ENCODE measurements around the gene SETD3. TPM values are rescaled to one million over a fixed set of nuclear protein-coding genes. Genes with fewer than 3 reads are reported as not detected.

Gene SETD3
- 119 TPM for total RNA-seq

DNA sequence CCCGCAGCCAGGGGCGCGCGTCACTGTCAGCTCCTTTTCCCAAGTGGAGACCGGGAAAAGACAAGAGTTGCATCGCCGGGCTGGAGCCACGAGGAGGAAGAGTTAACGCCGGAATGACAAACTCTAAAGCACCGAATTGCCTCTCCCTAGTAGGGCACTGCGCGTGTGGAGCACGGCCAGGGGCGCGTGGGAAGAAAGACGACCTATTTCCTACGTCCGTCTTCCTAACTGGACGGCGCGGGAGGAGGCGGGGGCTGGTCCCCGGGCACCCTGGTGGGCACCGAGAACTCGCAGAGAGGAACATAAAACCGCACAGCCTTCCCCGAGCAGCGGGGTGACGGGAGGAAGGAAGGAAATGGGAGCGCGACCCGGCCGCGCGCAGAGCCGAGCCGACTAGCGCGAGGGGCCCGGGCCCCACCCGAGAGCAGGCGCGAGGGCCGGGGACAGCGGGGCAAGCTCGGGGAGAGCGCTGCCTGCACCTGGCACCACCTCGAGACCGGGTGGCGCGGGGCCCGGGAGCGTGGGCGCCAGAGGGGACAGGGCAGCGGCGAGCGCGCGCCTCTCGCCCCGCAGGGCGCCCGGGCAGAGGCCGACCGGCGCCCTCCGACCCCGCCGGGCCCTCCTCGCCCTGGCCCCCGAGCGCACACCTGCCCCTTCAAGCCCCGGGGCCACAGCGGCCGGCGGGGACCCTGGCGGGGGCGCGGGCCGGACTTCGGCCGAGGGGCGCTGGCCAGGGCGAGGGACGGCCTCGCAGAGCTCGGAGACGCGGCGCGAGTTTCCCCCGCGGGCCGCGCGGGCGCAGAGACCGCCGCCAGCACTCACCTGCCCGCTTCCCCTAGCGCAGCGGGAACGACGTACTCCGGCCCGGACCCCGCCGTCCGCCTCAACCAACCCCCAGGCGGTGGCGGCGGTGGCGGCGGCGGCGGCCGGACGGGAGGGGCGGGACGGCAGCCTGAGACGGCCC is at the start of gene SETD3:
Gene SETD3, minus strand, starts transcription at position 954 of the 964 bp plus-strand sequence. CDS start 15,054 bp downstream, outside the sequence.
- peak; percentile 61 for DNase-seq

DNA sequence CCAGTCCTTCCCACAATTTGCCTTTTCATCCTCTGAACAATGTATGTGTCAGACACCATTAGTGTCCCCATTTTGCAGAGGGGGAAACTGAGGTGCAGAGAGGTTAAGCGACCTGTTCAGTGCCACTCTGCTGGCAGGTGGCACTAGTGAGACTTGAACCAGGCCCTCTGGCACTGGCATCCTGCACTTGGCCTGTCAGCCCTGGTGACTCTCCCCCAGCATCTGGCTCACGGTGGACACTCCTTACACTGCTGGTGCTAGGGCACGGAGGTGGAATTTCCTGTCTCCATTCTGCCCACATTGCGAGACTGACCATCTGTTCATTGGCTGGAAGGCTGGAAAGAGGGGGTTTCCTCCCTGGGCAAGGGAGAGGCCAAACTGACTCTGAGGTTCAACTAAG is 49.2 kb upstream of the SETD3 start:
- no peak for DNase-seq

GRCh38 chr14:99527427-99528076 is 46.9 kb upstream of the SETD3 start:
- no peak for DNase-seq

- DNase-seq, result no peak
Observed at GRCh38 chr14:99527026-99527425, 46.4 kb upstream of the SETD3 start.

- DNase-seq, result no peak
Observed at GRCh38 chr14:99525699-99526080, 45.0 kb upstream of the SETD3 start.

DNA sequence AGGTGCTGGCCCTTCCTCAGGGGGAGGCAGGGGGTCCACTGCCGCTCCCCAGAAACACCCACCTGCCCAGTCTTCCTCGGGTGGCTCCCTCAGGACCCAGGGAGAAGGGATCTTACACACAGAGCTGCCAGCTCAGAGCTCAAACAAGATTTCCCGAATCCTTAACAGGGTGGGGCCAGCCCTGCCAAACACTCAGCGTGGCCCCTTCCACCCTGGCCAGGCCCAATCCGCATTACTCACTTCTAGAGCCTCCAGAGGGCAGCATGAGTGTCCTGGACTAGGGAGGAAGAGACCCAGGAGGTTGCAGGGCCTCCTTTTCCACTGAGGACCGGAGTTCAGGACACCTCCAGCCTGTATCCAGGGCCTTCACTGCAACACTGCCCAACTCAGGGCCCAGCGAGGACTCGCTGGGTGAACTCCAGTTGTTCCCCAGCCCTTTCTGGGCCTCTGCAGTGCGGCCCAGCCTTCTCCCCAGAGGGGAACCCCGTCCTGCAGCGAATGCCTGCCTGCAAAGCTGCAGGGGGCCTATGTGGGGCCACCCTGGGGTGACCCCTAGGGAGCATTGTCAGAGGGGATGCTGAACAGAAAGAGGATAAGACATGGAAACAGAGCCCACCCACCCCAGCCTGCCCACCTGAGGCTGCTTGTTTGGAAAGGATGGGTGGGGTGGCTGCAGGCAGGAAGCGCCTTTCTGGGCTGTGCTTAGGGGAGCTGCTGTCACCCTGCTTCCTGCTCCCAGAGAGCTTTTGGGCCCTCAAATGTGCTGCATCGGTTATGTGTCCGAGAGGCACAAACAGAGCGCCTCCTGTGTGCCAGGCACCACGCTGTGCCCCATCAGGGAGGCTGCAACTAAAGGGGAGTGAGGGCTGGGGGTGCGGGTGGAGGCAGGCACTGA is 44.4 kb upstream of the SETD3 start:
- DNase-seq, result peak; percentile 29

DNA sequence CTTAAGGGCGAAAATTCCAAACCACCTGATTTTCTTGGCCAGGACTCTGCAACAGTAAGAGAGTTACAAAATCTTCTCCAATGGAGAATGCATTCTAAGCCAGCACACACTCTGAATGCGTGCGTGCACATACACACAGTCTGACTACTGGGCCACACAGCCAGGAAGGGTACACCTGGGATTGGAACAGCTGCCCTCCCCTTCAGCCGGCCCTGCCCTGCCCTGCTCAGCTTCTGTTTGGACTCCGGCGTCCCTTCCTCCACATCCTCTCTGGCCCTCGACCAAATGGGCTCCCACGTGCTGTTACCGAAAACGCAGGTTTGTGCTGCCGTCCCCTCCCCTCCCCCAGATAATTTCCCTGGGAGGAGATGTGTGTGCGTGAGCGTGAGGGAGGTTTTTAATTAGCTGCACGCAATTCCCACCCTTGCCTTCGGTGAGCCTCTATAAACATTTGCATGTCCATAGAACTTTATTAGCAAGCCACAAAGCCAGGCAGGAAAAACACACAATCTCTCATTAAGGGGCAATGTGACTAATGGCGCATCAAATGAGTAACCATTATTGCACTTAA is 43.5 kb upstream of the SETD3 start:
- no peak for DNase-seq

DNA sequence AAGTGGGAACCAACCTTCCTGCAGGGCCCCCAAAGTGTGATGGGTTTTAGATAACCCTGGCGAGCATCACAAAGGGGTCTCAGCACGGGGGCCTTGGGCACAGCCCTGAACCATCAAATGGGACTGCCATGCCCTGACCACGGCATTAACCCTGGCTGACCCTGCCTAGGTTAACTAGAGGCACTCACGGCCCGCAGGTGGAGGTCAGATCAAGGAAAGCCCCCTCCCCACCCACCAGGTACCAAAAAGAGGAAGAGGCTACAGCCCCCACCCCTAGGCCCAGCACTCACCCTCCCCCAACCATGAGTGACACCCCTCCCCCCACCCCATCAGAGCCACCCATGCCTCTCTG is 43.0 kb upstream of the SETD3 start:
- DNase-seq, result no peak

GRCh38 chr14:99522934-99523703 is 42.5 kb upstream of the SETD3 start:
- no peak for DNase-seq

GRCh38 chr14:99522457-99522891 is 41.8 kb upstream of the SETD3 start:
- DNase-seq, result no peak

GRCh38 chr14:99522025-99522401 is 41.4 kb upstream of the SETD3 start:
- DNase-seq, result no peak

- DNase-seq, result no peak
Observed at GRCh38 chr14:99521176-99522024, 40.7 kb upstream of the SETD3 start.

DNA sequence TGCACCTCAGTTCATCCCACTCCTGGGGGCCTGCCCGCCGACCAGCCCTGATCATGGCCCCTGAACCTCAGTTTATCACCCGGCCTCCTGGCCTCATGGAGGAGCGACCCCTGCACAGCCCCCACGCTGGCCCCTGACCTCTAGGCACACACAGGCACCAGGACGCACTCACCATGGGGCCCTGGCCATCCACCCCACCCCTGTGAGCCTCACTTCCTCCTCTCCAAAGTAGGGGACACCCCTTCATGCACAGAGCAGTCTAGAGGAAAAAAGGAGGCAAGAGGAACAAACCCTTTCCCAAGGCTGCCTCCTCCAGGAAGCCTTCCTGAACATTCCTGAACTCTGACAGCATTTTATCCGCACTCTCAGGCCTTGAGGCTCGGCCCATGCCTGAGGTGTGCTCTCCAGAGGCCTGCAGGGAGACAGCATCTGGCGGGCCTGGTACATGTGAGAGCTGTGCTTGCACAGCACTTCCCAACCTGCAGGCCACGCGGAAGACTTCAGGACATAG is 40.0 kb upstream of the SETD3 start:
- no peak for DNase-seq

GRCh38 chr14:99519931-99520421 is 39.3 kb upstream of the SETD3 start:
- DNase-seq, result no peak

GRCh38 chr14:99519347-99519881 is 38.8 kb upstream of the SETD3 start:
- DNase-seq, result no peak

GRCh38 chr14:99518441-99519346 is 38.0 kb upstream of the SETD3 start:
- peak; percentile 71 for DNase-seq

DNA sequence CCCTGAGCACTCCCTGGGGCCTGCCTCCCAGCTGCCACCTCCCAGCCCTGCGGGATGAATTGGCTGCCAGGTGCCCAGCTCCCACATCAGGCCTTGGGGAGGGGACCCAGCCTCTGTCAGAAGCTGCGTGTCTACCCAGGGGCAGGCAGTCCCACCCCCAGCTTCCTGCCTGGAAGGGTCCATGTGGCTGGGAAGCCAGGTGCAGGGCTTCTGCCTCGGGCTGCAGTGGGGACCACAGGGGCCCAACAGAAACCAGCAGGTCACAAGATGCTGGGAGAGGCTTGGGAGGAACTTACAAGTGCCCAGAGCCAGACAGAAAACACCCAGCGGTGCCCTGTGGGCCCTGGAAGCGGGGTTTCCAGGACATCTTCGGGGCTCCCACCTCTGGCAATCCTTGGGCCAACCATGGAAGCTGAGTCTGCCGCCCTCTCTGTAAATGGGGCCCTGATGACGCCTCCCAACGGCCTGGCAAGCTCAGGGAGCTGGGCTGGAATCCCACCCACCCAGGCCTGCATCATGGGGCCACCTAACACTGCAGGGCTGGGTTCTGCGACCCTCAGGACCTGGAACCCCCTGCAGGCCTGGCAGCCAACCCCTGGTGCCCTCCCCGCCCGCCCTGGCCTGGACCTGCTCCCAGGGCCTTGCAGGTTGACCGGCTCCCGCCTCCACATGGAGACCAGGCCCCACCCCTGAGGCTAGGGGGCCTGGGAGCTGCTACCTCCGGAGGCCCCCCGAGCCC is 37.2 kb upstream of the SETD3 start:
- DNase-seq, result no peak
